Epithelial cell of prostate (primary cell): Measurements from ENCODE around the gene ATP2B2.

Source experiments
- DNase-seq: peaks from one replicate; pipeline ENCODE4 v3.0.0-alpha.2; 2011; ENCODE audit warnings: low read depth, low spot score
- H3K27ac ChIP-seq: fragments of 450-650 bp; 2 replicates; pipeline ENCODE4 v1.5.1; 2017; ENCODE audit warnings: mild to moderate bottlenecking

Gene ATP2B2

DNA sequence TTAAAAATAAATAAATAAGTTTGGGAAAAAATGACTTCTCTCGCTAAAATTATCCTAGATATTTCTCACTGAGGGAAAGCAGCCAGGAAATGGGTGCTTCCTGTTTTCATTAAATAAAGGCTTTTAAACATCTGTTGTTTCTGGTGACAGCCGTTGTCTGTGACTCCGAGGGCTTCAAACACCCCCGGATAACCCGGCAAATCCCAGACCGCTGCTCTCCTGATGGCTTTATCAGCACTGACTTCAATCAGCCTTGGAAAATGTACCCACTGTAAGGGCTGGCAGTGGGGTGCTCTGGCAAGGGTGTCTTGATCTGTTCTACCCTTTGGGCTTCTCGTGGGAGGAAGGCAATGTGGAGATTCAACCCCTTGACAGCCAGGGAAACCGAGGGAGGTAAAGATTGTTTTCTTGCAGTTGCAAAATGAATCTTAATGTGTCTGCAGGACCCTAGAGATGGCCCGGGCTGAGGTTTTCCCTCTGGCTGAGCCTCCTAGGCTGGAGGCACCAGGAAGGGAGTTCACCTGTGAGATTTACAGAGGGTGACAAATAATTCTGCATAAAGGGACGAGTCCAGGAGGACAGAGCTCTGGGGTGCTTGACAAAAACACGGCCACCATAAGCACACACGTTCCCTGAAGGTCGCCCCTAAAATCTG lies 150.9 kb downstream of the ATP2B2 start:
- DNase-seq: no peak
- H3K27ac ChIP-seq: no peak overlapping the region

DNA sequence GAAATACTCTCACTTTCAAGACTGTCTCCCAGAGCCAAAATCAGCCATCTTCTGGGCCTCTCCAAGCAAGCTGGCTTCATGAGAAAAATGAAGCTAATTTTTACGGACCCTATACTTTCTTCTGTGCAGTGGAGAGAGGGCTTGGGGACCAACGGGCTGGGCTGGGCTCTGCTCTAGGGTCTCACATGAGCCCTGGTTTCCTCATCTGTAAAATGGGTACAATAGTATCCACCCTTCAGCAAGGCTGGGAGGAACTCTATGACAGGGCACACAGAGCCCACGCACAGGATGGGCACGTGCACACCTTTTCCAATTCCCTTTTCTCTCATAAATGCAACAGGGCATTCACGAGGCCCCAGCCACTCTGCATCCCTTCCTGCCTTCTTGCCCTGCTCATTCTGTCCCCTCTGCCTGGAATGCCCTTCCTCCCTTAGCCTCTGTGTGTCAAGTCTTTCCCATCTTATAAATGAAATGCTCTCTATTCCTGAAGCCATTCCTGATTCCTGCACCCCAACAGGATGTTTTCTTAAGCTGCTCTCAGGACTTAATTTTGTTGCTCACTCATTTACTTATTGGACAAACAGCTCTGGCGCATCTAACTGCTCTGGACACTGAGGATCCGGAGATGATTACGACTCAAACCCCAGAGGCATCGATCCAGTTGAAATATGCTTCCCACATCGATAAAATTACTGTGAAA lies 151.6 kb downstream of the ATP2B2 start:
- no peak for DNase-seq
- H3K27ac ChIP-seq: no peak overlapping the region

DNA sequence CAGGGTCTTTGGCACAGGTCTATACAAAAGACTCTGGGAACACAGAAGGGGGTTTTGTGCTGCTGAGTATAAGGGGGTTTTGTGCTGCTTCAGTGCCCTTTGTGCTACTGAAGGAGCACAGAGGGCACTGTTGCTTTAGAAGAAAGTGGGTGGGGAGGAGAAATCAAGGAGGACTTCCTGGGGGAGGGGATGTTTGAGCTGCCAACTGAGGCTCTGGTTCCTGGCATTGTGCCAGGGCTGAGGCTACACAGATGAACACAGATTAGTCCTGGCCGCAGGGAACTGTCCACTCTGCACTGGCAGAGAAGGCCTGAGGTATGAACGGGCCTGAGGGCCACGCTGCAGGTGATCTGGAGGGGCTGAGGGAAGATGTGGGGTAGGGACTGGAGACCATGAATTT lies 152.2 kb downstream of the ATP2B2 start:
- no peak overlapping the region for H3K27ac ChIP-seq
- no peak for DNase-seq

DNA sequence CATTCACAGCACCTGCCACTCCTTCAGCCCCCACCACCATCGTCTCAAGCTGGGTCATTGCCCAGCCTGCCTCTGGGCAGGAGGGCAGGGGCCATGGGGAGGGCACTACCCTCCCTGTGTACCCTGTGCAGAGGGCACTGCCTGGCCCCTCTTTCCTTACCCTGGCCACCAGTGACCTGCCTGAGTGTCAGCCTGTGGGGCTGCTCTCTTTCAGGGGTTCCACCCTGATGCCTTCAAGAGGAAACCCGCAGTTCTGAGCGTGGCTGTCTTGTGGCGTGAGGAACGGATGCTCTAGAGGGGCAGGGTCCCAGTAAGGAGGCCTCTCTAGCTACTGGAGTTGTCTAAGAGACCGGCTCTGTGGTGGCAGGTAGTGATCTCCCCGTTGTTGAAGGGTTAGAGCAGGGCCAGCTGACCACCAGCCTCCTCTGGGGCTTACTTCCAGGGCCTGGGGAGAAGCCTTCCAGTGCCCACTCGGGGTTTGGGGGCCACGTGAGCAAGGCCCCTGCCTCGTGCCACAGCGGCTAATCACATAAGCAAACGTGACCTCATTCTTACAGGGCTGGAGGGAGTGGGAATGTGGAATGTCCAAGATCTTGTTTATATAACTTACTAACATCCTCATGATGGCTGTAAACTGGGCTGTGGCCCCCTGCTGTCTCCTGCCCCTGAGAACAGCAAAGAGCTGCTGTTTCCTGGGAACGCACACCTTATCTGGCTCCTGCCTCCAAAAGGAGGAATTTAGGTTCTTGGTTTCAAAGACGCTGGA lies 153.1 kb downstream of the ATP2B2 start:
- no peak overlapping the region for H3K27ac ChIP-seq
- DNase-seq: no peak

DNA sequence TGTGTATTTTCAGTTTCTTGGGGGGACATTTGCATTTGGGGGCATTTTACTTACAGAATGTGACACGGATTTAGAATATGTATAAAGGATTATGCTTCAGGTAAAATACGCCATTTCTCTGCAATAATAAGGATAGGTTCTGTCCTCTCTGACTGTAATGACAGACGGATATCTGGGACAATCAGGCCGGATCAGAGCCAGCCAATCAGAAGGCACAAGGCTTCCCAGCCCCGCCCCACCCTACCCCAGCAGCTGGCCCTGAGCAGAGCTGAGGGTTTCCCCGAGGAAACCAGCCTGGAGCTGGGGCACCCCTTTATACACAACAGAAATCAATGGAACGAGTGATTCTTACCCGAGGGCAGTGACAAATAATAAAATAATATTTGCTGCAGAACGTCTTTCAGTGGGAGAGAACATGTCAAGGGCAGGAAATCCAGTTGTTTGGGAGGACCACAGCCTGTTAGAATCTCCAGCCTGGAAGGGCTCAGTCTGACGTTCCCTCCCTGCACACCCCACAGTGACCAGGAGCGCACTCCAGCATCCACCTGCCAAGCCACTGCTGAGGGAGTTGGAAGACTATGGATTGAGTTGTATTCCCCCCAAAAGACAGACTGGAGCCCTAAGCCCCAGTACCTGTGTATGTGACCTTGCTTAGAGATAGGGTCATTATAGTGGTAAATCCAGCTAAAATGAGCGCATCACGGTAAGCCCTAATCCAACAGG lies 154.2 kb downstream of the ATP2B2 start:
- DNase-seq: no peak
- H3K27ac ChIP-seq: no peak overlapping the region

DNA sequence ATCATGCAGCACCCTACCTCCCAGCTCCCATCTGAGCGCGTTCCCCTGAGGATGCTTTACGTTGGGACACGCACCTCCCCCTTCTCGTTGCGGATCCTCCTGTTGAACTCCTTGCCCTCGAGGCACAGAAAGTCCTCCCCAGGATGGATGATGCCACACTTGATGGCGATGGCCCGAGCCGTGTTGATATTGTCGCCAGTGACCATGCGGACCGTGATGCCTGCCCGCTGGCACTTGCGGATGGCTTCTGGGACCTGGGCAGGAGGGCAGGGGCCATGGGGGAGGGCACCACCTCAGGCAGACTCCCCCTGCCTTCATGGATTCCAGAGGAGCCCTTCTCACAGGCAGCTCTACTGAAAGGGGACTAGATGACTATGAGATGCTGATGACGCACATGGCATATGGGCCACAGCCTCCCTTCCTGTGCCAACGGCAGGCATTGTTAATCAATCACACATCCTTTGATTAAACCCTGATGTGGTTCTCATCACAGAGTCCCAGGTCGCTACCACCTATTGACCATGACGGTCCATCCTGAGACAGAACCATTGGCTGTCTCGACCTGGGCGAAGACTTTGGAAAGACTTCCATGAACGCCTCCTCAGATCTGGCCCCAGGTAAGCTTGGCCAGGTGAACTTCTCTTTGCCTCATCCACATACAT lies 154.9 kb downstream of the ATP2B2 start:
- H3K27ac ChIP-seq: no peak overlapping the region
- no peak for DNase-seq

- no peak for DNase-seq
- H3K27ac ChIP-seq: no peak overlapping the region
Observed at GRCh38 chr3:10349801-10350200, 155.6 kb downstream of the ATP2B2 start.

- no peak for DNase-seq
- no peak overlapping the region for H3K27ac ChIP-seq
Observed at GRCh38 chr3:10348404-10348721, 157.0 kb downstream of the ATP2B2 start.

- DNase-seq: no peak
- H3K27ac ChIP-seq: no peak overlapping the region
Observed at GRCh38 chr3:10347648-10348403, 157.6 kb downstream of the ATP2B2 start.

GRCh38 chr3:10345911-10346310 lies 159.5 kb downstream of the ATP2B2 start:
- H3K27ac ChIP-seq: no peak overlapping the region

DNA sequence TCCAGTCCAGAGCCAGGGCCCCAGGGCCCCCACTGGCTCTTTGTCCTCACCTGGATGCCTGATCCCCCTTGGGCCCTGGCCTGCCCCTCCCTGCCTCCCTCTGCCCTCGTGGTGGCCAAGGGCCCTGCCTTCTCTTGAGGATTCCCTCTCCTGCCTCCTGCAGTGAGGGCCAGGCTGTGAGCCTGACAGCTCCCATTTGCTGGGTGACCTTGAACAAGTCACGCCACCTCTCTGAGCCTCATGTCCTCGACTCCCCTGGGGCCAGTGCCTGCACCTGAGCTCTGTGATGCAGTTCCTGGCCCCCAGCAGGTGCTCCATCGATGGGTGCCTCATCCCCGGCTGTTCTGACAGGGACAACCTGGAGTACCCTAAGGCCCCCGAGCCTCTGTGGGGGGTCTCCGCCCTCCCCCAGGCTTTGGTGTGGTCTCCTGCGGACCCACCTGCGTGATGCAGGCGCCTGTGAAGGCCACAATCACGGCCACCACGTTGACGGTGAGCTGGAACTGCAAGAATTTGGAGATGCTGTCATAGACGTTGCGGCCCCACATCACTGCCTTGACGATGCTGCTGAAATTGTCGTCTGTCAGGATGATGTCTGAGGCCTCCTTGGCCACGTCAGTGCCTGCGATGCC lies 160.3 kb downstream of the ATP2B2 start:
- no peak overlapping the region for H3K27ac ChIP-seq
- DNase-seq: no peak

More at GRCh38 chr3:10345911-10346310, 159.5 kb downstream of the ATP2B2 start:
- DNase-seq: no peak

- H3K27ac ChIP-seq: no peak overlapping the region
- no peak for DNase-seq
Observed at GRCh38 chr3:10344147-10344943, 161.0 kb downstream of the ATP2B2 start.

DNA sequence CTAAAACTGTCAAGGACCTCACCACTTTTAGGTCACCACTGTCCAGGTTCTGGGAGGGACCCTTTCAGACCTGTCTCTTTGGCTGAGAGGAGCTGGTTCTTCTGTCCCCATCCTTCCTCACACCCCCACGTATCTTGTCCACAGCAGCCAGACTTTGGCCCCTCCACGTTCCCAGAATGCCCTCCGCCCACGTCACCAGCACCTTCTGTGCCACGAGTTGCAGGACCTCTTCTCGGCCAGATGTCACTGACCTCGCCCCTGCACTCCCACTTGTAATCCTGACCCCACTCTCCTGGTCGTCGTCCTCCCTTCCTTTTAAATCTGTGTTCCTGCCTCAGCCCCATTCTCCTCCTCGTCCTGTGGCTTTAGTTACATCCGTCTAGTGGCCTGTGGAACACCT lies 161.9 kb downstream of the ATP2B2 start:
- DNase-seq: no peak
- H3K27ac ChIP-seq: no peak overlapping the region

DNA sequence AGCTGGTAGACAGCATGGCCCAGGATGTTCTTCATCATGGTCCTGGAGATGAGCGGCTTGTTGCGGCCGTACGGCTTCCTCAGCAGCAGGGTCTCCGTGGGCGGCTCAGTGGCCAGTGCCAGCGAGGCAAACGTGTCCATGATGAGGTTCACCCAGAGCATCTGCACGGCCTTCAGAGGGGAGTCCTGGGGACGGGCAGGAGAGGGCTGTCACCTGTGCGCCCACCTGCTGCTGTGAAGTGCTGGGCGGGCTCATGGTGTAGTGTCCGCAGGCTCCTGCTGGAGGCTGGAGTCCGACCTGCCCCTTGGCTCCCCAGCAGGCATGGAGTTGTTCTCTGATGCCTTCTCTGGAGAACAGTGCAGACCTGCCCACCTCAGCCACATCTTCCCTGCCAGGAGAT lies 162.6 kb downstream of the ATP2B2 start:
- no peak overlapping the region for H3K27ac ChIP-seq
- no peak for DNase-seq

DNA sequence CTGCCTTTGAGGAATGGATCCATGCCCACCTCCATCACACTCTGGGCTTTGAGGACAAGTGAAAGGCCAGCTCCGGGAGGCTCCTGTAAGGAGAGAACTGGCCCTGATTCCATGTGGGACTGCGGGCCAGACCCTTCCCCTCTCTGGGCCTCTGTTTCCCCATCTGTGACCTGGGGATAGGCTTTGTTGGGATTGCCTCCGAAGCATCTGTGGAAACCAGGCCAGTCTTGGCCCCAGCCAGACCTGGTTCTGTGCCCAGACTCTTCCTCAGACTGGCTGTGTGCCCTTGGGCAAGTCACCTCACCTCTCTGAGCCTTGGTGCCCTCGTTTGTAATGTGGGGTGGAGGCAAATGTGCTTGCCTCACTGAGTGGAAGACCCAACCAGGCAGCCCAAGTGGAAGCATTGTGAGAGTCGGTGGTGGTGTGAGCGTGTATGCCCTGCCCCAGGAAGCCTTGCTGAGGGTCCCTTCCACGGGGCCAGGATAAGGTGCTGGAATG lies 163.4 kb downstream of the ATP2B2 start:
- DNase-seq: no peak
- no peak overlapping the region for H3K27ac ChIP-seq

DNA sequence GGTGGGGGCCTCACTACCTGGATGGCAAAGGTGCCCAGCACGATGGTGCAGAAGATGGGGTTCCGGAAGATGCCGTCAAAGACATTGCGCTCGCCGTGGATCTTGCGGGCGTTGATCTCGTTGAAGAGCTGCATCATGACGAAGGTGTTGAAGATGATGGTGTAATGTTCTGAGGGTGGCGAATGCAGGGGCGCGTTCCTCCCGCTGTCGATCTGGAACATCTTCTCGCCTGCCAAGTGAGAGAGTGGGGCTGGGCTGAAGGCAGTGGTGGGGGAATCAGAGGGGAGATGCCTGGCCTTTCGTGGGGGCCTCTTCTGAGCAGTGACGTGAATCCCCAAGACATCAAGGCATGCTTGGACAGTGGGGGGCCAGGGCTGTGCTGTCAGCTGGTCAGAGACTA lies 164.9 kb downstream of the ATP2B2 start:
- no peak overlapping the region for H3K27ac ChIP-seq
- no peak for DNase-seq

GRCh38 chr3:10340046-10340445 lies 165.3 kb downstream of the ATP2B2 start:
- DNase-seq: no peak
- no peak overlapping the region for H3K27ac ChIP-seq

DNA sequence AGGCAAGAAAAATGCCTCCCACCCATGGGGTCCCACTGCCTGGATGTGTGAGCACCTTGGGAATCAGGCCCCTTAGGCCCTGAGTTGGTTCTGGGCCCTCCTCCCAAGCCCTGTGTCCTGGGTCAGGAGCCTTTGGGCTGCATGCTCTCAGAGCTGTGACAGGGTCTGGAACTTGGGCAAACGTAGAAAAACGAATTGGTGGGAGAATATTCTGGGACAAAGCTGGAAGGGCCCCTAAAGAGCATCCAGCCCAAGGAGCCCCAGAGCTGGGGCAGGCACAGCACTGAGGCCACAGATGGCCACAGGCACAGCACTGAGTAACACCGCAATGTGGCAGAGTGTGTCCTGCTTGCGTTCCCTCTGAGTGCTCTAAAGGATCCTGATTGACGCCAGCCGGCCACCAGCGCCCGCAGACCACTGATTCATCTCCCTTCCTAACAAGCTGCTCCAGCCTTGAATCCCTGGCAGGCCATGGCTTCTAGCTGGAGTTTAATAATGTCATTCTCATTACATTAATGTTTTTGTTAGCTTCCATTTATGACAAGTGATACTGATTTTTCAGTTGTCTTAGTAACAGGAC lies 165.9 kb downstream of the ATP2B2 start:
- DNase-seq: no peak
- H3K27ac ChIP-seq: no peak overlapping the region
